Gastrocnemius medialis (tissue), 4 donors: ENCODE results near the gene CYP20A1.

Experiments used
- CTCF ChIP-seq, 5 experiments: fragments of 450-650 bp in 3 of 5; fragments of 200-600 bp in 2 of 5; sonication (generic) in 2 of 5; IDR thresholded peaks in 4 of 5; conservative IDR thresholded peaks in 1 of 5; 1 replicate in 4 of 5; 2 replicates in 1 of 5; pipeline ENCODE4 v1.5.1; 2016 to 2019; ENCODE audit warnings: antibody characterized with exemption in 5 of 5, mild to moderate bottlenecking in 3 of 5, moderate library complexity in 3 of 5
- POLR2A ChIP-seq, 2 donors: fragments of 450-650 bp; IDR thresholded peaks; one replicate each; pipeline ENCODE4 v1.6.1; 2017; ENCODE audit warnings: antibody characterized with exemption in 2 of 2, mild to moderate bottlenecking in 2 of 2, moderate library complexity in 2 of 2

- TF ChIP-seq CTCF (IDR thresholded peaks at IDR 0.05 in 4 of 5, conservative IDR thresholded peaks at IDR 0.05 in 1 of 5) = no peak
- TF ChIP-seq POLR2A (IDR thresholded peaks at IDR 0.05) = no peak
These were observed 72.0 kb downstream of the CYP20A1 start for GRCh38 chr2:203310688-203311436.
